Measurements from ENCODE around the gene RPUSD2.

Gene RPUSD2

DNA sequence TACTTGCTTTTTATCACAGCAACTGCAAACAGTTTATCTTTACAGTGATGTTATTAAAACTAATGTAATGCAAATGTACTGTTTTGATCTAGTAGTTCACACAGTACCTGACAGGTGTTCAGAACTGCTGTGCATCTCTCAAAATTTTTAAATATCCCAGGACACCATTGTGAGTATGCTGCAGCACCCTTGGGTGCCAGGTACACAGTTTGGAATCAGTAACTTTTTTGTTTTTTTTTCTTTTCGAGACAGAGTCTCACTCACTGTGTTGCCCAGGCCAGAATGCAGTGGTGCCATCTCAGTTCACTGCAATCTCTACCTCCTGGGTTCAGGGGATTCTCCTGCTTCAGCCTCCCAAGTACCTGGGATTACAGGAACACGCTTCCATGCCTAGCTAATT, 27.9 kb downstream of the RPUSD2 start:
- TF ChIP-seq, protein P1, sequence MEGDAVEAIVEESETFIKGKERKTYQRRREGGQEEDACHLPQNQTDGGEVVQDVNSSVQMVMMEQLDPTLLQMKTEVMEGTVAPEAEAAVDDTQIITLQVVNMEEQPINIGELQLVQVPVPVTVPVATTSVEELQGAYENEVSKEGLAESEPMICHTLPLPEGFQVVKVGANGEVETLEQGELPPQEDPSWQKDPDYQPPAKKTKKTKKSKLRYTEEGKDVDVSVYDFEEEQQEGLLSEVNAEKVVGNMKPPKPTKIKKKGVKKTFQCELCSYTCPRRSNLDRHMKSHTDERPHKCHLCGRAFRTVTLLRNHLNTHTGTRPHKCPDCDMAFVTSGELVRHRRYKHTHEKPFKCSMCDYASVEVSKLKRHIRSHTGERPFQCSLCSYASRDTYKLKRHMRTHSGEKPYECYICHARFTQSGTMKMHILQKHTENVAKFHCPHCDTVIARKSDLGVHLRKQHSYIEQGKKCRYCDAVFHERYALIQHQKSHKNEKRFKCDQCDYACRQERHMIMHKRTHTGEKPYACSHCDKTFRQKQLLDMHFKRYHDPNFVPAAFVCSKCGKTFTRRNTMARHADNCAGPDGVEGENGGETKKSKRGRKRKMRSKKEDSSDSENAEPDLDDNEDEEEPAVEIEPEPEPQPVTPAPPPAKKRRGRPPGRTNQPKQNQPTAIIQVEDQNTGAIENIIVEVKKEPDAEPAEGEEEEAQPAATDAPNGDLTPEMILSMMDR (IDR thresholded peaks at IDR 0.05): no peak
- TF ChIP-seq ZFX (IDR thresholded peaks at IDR 0.05; ENCODE audit: borderline replicate concordance): no peak

DNA sequence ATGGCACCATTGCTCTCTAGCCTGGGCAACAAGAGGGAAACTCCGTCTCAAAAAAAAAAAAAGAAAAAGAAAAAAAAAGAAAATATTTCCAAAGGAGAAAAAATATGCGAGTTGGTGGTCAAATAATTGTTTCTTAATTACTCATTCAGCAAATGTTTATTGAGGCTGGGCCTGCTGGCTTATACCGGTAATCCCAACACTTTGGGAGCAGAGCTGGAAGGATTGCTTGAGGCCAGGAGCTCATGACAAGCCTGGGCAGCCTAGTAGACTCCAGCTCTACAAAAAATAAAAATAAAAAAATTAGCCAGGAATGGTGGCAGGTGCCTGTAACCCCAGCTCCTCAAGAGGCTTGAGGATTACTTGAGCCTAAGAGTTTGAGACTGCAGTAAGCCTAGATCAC, 29.0 kb downstream of the RPUSD2 start:
- no peak overlapping the region for H3K27ac ChIP-seq
- TF ChIP-seq, protein P1 (IDR thresholded peaks at IDR 0.05): no peak
- TF ChIP-seq ZFX (IDR thresholded peaks at IDR 0.05; ENCODE audit: borderline replicate concordance): no peak

More for the DNA sequence above, 27.9 kb downstream of the RPUSD2 start:
- no peak overlapping the region for H3K27ac ChIP-seq

DNA sequence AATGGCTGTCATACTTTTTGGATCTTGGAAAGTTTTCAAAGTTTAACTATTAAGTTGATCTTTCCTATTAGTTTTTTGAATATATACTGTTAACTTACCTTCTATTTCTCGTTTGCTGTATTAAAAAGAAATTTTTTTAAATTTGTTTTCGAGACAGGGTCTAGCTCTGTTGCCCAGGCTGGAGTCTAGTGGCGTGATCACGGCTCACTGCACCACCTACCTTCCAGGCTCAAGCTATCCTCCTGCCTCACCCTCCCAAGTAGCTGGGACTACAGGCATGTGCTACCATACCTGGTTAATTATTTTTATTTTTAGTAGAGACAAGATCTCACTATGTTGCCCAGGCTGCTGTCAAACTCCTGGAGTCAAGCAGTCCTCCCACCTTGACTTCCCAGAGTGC, 29.6 kb downstream of the RPUSD2 start:
- no peak overlapping the region for H3K27ac ChIP-seq
- TF ChIP-seq ZFX (IDR thresholded peaks at IDR 0.05; ENCODE audit: borderline replicate concordance): no peak
- TF ChIP-seq, protein P1 (IDR thresholded peaks at IDR 0.05): no peak

DNA sequence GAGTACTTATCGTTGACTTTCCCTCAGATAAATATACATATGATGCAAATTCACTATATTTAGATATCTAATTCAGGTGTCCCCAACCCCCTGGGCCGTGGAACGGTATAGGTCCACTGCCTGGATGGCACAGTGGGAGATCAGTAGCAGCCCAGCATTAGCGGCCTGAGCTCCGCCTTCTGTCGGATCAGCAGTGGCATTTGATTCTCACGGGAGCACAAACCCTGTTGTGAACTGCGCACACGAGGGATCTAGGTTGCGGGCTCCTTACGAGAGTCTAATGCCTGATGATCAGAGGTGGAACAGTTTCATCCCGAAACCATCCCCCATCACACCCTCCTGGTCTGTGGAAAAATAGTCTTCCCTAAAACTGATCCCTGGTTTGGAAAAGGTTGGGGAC, 31.9 kb downstream of the RPUSD2 start:
- TF ChIP-seq ZFX (IDR thresholded peaks at IDR 0.05; ENCODE audit: borderline replicate concordance): no peak
- TF ChIP-seq, protein P1 (IDR thresholded peaks at IDR 0.05): no peak
- no peak overlapping the region for H3K27ac ChIP-seq

DNA sequence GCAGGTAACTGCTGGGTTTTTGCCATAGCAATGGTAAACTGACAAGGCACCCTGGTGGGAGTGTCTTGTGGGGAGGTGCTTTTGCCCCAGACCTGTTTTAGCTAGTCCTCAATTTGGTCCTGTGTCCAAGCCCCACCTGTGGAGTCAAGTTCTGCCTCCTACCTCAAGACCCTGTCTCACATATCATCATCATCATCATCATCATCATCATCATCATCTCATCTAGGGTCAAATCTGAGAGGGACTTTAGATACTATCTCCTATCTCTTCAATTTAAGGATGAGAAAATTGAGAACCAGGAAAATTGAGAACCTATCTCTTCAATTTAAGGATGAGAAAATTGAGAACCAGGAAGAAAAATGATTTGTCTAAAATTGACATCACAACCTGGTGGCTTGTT, 34.8 kb downstream of the RPUSD2 start:
- H3K27ac ChIP-seq: no peak overlapping the region
- TF ChIP-seq ZFX (IDR thresholded peaks at IDR 0.05; ENCODE audit: borderline replicate concordance): no peak
- TF ChIP-seq, protein P1 (IDR thresholded peaks at IDR 0.05): no peak

DNA sequence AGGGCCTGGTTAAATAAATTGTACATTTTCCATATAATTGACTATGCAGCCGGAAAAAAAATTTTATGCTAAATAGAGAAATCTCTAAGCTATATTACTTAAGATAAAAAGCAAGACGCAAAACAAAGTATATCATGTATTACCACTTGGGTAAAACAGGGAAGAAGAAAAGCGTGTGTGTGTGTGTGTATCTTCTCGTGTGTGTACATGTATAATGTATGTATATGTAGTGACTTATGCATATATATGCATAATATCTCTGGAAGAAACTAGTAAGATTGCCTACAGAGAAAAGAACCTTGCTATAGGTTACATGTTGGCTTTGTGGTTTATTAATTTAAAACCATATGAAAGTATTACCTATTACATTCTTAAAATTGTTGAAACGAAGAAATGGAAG, 44.0 kb downstream of the RPUSD2 start:
- H3K27ac ChIP-seq: no peak overlapping the region
- no peak for TF ChIP-seq ZFX (IDR thresholded peaks at IDR 0.05; ENCODE audit: borderline replicate concordance)
- TF ChIP-seq, protein P1 (IDR thresholded peaks at IDR 0.05): no peak

DNA sequence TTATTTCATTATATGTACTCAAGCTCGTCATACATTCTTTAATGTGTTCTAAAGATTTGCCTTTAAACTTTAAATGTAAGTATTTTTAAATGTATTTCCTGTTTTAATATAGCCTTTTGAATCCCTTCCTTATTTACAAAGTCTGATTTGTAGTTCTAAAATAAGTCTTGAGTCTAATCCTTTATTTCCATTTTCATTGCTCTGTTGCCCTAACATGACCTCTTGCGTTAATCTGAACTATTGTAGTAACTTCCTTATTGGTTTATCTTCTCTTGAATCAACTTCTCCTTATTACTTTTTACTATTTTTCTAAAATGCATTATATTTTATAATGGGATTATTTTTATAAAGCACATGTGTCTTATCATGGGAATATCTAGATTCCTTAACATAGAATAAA, 48.9 kb downstream of the RPUSD2 start:
- no peak overlapping the region for H3K27ac ChIP-seq
- TF ChIP-seq ZFX (IDR thresholded peaks at IDR 0.05; ENCODE audit: borderline replicate concordance): no peak
- TF ChIP-seq, protein P1 (IDR thresholded peaks at IDR 0.05): no peak
